HEK293T (cell line): ENCODE results near the gene SHC4.

Experiments used
- CTCF ChIA-PET: fragments of 350-600 bp; formaldehyde crosslinking; extraction: SDS; loops from one replicate; lab custom pipeline; 2021; ENCODE audit warnings: antibody characterized with exemption, inconsistent platforms; lab: Yijun Ruan, JAX
- POLR2A ChIA-PET: fragments of 350-600 bp; formaldehyde crosslinking; extraction: SDS; loops from one replicate; lab custom pipeline; 2020; ENCODE audit warnings: antibody characterized with exemption, inconsistent platforms; lab: Yijun Ruan, JAX
- DNase-seq: peaks from one replicate; pipeline ENCODE4 v3.0.0; 2012; ENCODE audit warnings: mixed read lengths; ENCODE audit errors: extremely low spot score
- ARNT ChIP-seq: fragments of 450-650 bp; IDR thresholded peaks from 2 replicates; pipeline ENCODE4 v1.6.1; 2017; ENCODE audit warnings: mild to moderate bottlenecking
- BHLHE40 ChIP-seq: fragments of 450-650 bp; IDR thresholded peaks from 2 replicates; pipeline ENCODE4 v1.6.1; 2016; ENCODE audit warnings: mild to moderate bottlenecking, moderate library complexity, borderline replicate concordance
- CTBP1 ChIP-seq: fragments of 450-650 bp; IDR thresholded peaks from 2 replicates; pipeline ENCODE4 v1.6.1; 2016; ENCODE audit warnings: borderline replicate concordance
- ELF4 ChIP-seq: fragments of 450-650 bp; IDR thresholded peaks from 2 replicates; pipeline ENCODE4 v1.6.1; 2017; ENCODE audit warnings: antibody characterized with exemption
- FOXA1 ChIP-seq: fragments of 450-650 bp; IDR thresholded peaks from 2 replicates; pipeline ENCODE4 v1.6.1; 2016; ENCODE audit warnings: mild to moderate bottlenecking
- FOXK2 ChIP-seq: fragments of 450-650 bp; IDR thresholded peaks from 2 replicates; pipeline ENCODE4 v1.6.1; 2016; ENCODE audit warnings: mild to moderate bottlenecking
- FOXM1 ChIP-seq: fragments of 450-650 bp; IDR thresholded peaks from 2 replicates; pipeline ENCODE4 v1.6.1; 2017; ENCODE audit warnings: mild to moderate bottlenecking, borderline replicate concordance
- HDGF ChIP-seq: fragments of 450-650 bp; IDR thresholded peaks from 2 replicates; pipeline ENCODE4 v1.6.1; 2017; ENCODE audit warnings: antibody characterized with exemption, borderline replicate concordance
- L3MBTL2 ChIP-seq: fragments of 450-650 bp; conservative IDR thresholded peaks from 2 replicates; pipeline ENCODE4 v1.6.1; 2016; ENCODE audit warnings: mild to moderate bottlenecking
- LEF1 ChIP-seq: fragments of 450-650 bp; IDR thresholded peaks from 2 replicates; pipeline ENCODE4 v1.6.1; 2017; ENCODE audit warnings: mild to moderate bottlenecking, borderline replicate concordance
- NFRKB ChIP-seq: fragments of 450-650 bp; IDR thresholded peaks from 2 replicates; pipeline ENCODE4 v1.6.1; 2016; ENCODE audit warnings: mild to moderate bottlenecking, moderate library complexity
- SP1 ChIP-seq: fragments of 450-650 bp; IDR thresholded peaks from 2 replicates; pipeline ENCODE4 v1.6.1; 2017
- SUZ12 ChIP-seq: fragments of 450-650 bp; IDR thresholded peaks from 2 replicates; pipeline ENCODE4 v1.6.1; 2016; ENCODE audit warnings: mild to moderate bottlenecking
- TARDBP ChIP-seq: fragments of 450-650 bp; IDR thresholded peaks from 2 replicates; pipeline ENCODE4 v1.6.1; 2016
- ZNF384 ChIP-seq: fragments of 450-650 bp; IDR thresholded peaks from 2 replicates; pipeline ENCODE4 v1.6.1; 2016
- TF ChIP-seq, protein P1 (sequence below): fragments of 450-650 bp; IDR thresholded peaks from 2 replicates; pipeline ENCODE4 v1.6.1; 2016

Gene SHC4

DNA sequence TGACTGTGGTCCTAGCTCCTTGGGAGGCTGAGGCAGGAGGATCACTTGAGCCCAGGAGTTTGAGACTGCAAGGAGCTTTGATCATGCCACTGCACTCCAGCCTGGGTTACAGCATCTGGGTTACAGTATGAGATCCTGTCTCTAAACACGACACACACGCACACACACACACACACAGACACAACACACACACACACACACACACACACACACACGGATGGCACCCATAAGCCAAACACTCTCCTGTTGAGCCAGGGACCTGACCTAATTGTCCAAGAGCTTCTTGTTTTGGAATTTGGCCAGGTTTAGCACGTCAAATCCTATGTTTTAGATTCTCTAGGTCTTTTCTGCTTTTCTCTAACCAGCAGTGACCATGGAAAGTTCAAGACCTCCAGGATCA lies 59.0 kb downstream of the SHC4 start:
- ChIA-PET POLR2A (interaction anchor here (0.6 to 2.4 kb wide), 2 partner anchors 27 to 30 kb away, joined by 3 to 13 read pairs; partner anchors contain the start of gene EID1), CTCF (no interaction called here)
- no peak for DNase-seq
- TF ChIP-seq CTBP1: no peak
- TF ChIP-seq FOXA1: no peak
- TF ChIP-seq SUZ12: no peak
- no peak for TF ChIP-seq ZNF384
- TF ChIP-seq L3MBTL2: no peak
- no peak for TF ChIP-seq SP1
- no peak for TF ChIP-seq FOXM1
- TF ChIP-seq BHLHE40: no peak

DNA sequence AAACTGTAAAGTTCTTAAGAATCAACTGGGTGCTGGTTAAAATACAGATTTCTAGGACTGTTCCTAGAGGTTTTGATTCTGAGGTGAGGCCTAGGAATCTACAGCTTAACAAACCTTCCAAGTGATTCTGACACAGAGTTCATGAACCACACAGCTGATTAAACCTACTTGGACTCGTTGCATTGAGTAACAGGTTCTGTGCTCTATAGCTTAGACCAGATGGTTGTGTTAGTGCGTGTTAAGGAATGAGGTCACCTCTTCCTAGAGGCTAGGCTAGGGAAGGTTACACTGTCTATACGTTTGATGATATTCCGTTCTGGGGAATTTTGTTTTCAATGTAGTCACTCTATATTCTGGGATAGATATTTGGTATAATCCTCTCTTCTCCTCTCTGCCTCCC lies 63.9 kb downstream of the SHC4 start:
- CTCF ChIA-PET: no interaction called here
- POLR2A ChIA-PET: interaction anchor here (1.2 kb wide), 1 partner anchor 22 kb away, joined by 3 read pairs; the partner anchor contains the start of gene EID1
- DNase-seq: no peak
- no peak for TF ChIP-seq SP1
- no peak for TF ChIP-seq TARDBP
- TF ChIP-seq FOXA1: no peak
- no peak for TF ChIP-seq NFRKB
- TF ChIP-seq CTBP1: no peak
- no peak for TF ChIP-seq ARNT

DNA sequence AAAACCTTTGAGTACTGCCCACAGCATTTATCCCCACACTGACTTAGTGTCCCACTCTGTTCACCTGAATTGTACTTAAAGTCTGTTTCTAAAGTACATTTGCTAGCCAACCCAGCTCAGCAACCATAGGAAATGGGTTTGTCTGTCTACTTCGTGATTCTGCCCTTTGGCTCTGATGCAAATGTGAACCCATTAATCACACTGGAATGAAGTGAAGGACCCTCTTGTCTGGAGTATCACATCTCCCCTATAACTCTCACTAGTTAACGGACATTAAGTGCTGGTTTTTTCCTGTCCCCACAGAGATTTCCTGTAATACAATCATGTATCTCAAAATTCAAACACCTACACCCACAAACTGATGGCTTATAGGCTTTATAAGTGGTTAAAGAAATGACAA lies 65.3 kb downstream of the SHC4 start:
- ChIA-PET POLR2A (no interaction called here), CTCF (no interaction called here)
- no peak for DNase-seq
- TF ChIP-seq L3MBTL2 (no peak), CTBP1 (no peak), FOXA1 (no peak), ZNF384 (no peak), FOXM1 (no peak), LEF1 (no peak), ARNT (no peak)

DNA sequence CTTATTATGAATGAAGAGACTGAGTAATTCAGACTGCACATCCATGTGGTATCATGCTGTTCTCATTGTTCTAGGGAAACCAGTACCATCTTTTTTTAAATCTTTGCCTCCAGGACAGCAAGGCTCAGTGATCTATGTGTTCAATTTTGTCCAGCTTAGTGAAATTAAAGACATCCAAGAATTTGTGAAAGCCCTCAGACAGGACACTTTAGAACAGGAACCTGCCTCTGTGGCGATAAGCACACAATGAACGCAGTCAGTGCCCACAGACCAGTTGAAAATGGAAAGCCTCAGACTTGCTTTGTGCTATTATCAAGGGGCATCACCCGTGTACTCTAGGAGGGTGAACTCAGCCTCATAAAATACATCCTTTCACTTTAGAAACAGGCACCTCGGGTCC lies 65.7 kb downstream of the SHC4 start:
- TF ChIP-seq FOXA1 (no peak), CTBP1 (no peak), NFRKB (no peak), ZNF384 (no peak), TARDBP (no peak), HDGF (no peak), SUZ12 (no peak), BHLHE40 (no peak), FOXM1 (no peak), ARNT (no peak), ELF4 (no peak), L3MBTL2 (no peak), LEF1 (no peak), FOXK2 (no peak), SP1 (no peak)
- TF ChIP-seq, protein P1, sequence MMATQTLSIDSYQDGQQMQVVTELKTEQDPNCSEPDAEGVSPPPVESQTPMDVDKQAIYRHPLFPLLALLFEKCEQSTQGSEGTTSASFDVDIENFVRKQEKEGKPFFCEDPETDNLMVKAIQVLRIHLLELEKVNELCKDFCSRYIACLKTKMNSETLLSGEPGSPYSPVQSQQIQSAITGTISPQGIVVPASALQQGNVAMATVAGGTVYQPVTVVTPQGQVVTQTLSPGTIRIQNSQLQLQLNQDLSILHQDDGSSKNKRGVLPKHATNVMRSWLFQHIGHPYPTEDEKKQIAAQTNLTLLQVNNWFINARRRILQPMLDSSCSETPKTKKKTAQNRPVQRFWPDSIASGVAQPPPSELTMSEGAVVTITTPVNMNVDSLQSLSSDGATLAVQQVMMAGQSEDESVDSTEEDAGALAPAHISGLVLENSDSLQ: no peak
- CTCF ChIA-PET: no interaction called here
- no peak for DNase-seq
- POLR2A ChIA-PET: interaction anchor here (1.3 kb wide), 1 partner anchor 20 kb away, joined by 4 read pairs; the partner anchor contains the start of gene EID1

DNA sequence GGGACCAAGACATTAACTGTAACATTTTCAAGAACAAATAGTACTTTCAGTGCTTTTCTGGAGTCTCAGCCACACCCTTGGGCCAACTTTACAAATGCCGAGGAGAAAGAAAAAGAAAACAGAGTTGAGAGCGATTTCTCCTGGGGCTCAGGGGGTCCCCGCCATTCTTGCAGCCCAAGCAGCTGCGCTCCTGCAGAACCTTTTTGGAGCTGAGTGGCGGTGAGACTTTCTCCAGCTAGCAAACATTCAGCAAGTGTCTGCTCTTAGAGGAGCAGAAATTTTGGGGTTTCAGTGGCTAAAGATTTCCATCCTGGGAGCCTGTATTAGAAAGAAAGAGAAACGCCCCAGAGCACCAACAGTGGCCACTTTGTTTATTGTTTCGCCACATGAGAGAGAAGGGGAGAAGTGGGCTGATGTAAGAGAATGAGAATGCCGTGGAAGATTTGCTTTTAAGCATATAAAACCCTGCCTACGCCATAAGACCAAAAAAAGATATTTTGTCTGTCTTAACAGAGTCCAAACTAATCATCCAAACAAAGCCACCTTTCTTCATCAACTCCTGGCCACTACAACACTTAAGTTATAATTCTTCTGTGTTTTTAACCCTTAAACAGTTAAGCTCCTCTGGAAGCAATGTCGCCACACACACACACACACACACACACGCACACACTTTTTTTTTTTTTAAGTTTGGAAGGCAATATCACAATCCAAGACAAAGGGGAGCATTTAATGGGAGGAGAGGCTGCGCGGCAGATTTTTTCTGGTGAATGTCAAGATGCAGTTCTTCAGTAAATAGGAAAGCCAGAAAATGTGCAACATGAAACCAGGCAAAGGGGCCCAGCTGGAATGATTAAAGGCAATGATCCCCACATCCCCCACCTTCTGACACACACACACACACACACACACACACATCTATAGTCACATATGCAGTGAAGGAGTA lies 66.6 kb downstream of the SHC4 start:
- POLR2A ChIA-PET: interaction anchor here (1.0 to 1.3 kb wide), 2 partner anchors 17 to 19 kb away, joined by 3 to 4 read pairs; partner anchors contain the start of gene EID1
- CTCF ChIA-PET: no interaction called here
- no peak for DNase-seq
- TF ChIP-seq NFRKB (no peak), ARNT (no peak), LEF1 (no peak), FOXM1 (no peak), FOXK2 (no peak), SP1 (no peak), BHLHE40 (no peak), CTBP1 (no peak), ZNF384 (peak; percentile 81)

DNA sequence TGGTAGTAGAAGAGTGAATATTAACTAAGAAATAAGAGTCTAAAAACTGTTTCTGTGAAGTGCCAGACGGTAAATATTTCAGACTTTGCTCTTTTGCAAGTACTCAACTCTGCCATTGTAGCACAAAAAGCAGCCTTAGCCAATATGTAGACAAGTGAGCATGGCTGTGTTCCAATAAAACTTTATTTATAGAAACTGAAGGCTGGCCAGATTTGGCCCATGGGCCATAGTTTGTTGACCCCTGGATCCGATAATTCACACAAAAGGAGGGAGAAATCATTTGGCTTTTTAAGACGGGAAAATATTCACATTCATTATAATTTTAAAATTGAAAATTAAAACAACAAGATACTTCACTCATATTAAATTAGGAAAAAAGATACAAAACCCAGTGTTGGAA lies 70.4 kb downstream of the SHC4 start:
- CTCF ChIA-PET: interaction anchor here (0.7 kb wide), 1 partner anchor 81 kb away, joined by 3 read pairs; no protein-coding TSS in a partner anchor
- no peak for DNase-seq
- POLR2A ChIA-PET: no interaction called here
- TF ChIP-seq NFRKB: no peak
- TF ChIP-seq CTBP1: no peak
- no peak for TF ChIP-seq HDGF

DNA sequence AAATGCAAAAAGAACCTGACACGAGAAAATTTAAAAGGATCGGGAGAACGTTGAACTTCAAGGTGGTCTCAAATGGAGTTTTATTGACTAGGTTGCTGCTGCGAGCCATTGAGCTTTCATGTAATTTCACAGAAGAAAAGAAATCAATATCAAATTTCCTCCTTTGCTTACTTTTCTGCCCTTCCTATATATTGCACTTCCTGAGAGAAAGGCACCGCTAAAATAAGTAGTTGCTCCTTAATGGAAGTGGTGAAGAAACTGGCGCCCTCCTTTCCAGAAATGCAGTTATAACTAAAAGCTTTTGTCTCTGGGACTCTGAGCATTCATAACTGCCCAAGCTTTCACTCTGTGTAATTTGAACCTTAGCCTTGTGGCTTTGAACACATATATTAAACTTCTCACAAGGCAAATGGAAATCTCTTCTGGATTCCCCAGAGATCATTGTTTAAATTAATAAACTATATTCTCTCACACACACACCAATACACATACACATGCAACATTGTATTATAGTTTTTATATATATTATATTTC lies 72.4 kb downstream of the SHC4 start:
- POLR2A ChIA-PET: interaction anchor here (1.0 to 6.0 kb wide), 4 partner anchors 11 to 84 kb away, joined by 4 to 51 read pairs (median 7); partner anchors contain the start of genes EID1 and SHC4
- no peak for TF ChIP-seq SUZ12
- TF ChIP-seq FOXM1: no peak
- no peak for TF ChIP-seq SP1
- TF ChIP-seq FOXA1: no peak
- no peak for TF ChIP-seq HDGF
- TF ChIP-seq BHLHE40: no peak
- TF ChIP-seq LEF1: no peak
- TF ChIP-seq, protein P1: no peak
- TF ChIP-seq L3MBTL2: no peak
- TF ChIP-seq CTBP1: no peak
- no peak for TF ChIP-seq FOXK2
- no peak for TF ChIP-seq ZNF384
- TF ChIP-seq ELF4: no peak
- no peak for TF ChIP-seq TARDBP
- TF ChIP-seq ARNT: no peak
- no peak for TF ChIP-seq NFRKB

More for the DNA sequence above, 72.4 kb downstream of the SHC4 start:
- DNase-seq: no peak
- CTCF ChIA-PET: interaction anchor here (0.6 to 2.2 kb wide), 3 partner anchors 15 to 84 kb away, joined by 3 to 9 read pairs (median 4); no protein-coding TSS in a partner anchor
